ENCODE data around the gene TMEM255B.

Gene TMEM255B

DNA sequence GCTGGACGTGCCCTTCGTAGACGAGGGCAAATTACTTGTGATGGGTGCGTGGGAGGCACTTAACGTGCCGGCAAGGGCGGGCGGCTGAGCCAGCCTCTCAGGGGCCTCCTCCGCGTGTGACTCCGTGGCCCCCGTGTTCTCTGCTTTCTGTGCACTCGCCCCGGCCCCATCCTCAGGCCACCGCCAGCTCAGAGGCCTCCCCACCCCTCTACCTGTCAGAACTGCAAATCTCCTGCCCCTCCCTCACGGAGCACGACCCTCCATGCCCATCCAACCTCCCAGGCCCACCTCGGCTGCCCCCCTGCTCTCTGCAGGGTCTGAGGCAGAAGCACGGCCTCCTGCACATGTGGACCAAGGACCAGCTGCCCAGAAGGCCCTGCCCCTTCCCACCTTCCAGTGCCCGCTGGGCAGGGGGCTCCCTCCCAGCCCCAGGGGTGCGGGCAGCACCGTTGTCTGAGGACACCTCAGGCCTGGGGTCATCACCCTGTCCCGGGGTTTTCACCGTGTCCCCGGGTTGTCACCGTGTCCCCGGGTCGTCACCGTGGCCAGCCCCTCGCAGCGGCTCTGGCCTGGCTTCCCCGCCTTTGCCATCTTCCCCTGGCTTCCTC is 44.5 kb downstream of the TMEM255B start:
- TF ChIP-seq, protein P1, sequence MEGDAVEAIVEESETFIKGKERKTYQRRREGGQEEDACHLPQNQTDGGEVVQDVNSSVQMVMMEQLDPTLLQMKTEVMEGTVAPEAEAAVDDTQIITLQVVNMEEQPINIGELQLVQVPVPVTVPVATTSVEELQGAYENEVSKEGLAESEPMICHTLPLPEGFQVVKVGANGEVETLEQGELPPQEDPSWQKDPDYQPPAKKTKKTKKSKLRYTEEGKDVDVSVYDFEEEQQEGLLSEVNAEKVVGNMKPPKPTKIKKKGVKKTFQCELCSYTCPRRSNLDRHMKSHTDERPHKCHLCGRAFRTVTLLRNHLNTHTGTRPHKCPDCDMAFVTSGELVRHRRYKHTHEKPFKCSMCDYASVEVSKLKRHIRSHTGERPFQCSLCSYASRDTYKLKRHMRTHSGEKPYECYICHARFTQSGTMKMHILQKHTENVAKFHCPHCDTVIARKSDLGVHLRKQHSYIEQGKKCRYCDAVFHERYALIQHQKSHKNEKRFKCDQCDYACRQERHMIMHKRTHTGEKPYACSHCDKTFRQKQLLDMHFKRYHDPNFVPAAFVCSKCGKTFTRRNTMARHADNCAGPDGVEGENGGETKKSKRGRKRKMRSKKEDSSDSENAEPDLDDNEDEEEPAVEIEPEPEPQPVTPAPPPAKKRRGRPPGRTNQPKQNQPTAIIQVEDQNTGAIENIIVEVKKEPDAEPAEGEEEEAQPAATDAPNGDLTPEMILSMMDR (IDR thresholded peaks at IDR 0.05; ENCODE audit: extremely low read depth, insufficient read depth, missing control alignments) = no peak
- in situ Hi-C loops (cut with MboI; ENCODE audit: low pct_unique_long_range_greater_than_20kb, low sequenced_read_pairs, unreplicated experiment) = no loop called here
- DNase-seq (ENCODE audit: low spot score) = no peak

GRCh38 chr13:113804017-113804702 is 45.1 kb downstream of the TMEM255B start:
- no peak for DNase-seq (ENCODE audit: low spot score)
- TF ChIP-seq, protein P1 (IDR thresholded peaks at IDR 0.05; ENCODE audit: extremely low read depth, insufficient read depth, missing control alignments) = no peak
- in situ Hi-C loops (cut with MboI; ENCODE audit: low pct_unique_long_range_greater_than_20kb, low sequenced_read_pairs, unreplicated experiment) = no loop called here

- DNase-seq (ENCODE audit: low spot score) = no peak
- in situ Hi-C loops (cut with MboI; ENCODE audit: low pct_unique_long_range_greater_than_20kb, low sequenced_read_pairs, unreplicated experiment) = no loop called here
- TF ChIP-seq, protein P1 (IDR thresholded peaks at IDR 0.05; ENCODE audit: extremely low read depth, insufficient read depth, missing control alignments) = no peak
Measured at GRCh38 chr13:113804703-113805430, 45.8 kb downstream of the TMEM255B start.

DNA sequence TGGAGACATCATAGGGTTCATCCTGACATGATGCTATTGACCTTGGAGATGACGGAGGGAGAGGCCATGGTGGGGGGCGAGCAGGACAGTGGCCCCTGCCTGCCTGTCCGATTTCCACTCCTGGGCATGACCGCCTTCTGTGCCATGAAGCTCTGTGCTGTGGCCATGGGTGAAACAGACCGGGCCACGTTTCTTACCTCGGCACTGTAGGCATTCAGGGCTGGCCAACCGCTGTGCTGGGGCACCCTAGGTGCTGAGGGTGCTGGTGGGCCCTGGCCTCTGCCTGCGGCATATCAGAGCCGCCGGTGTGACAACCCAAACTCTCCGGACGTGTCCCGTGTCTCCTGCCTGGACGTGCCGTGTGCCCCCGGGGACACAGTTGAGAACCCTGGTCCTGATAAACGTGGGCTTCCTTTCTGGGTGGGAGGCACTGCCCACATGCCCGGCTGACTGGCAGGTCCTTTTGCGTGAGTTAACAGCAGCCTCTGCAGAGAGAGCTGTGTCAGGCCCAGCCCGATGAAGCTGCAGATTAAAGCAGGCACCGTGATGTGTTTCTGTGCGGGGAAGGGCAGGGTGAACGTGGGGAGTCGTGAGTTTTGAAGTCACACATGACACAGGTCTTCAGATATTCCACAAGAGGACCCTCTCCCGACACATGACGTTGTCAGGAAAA is 46.5 kb downstream of the TMEM255B start:
- in situ Hi-C loops (cut with MboI; ENCODE audit: low pct_unique_long_range_greater_than_20kb, low sequenced_read_pairs, unreplicated experiment) = no loop called here
- no peak for DNase-seq (ENCODE audit: low spot score)
- TF ChIP-seq, protein P1 (IDR thresholded peaks at IDR 0.05; ENCODE audit: extremely low read depth, insufficient read depth, missing control alignments) = no peak

- TF ChIP-seq, protein P1 (IDR thresholded peaks at IDR 0.05; ENCODE audit: extremely low read depth, insufficient read depth, missing control alignments) = no peak
Measured at GRCh38 chr13:113806104-113806471, 47.1 kb downstream of the TMEM255B start.

GRCh38 chr13:113806526-113806925 is 47.5 kb downstream of the TMEM255B start:
- no peak for DNase-seq (ENCODE audit: low spot score)
- TF ChIP-seq, protein P1 (IDR thresholded peaks at IDR 0.05; ENCODE audit: extremely low read depth, insufficient read depth, missing control alignments) = no peak
- in situ Hi-C loops (cut with MboI; ENCODE audit: low pct_unique_long_range_greater_than_20kb, low sequenced_read_pairs, unreplicated experiment) = no loop called here

More at GRCh38 chr13:113806104-113806471, 47.1 kb downstream of the TMEM255B start:
- no peak for DNase-seq (ENCODE audit: low spot score)
- in situ Hi-C loops (cut with MboI; ENCODE audit: low pct_unique_long_range_greater_than_20kb, low sequenced_read_pairs, unreplicated experiment) = no loop called here

Measured in GM13977 (cell line).